Mesenchymal stem cell (in vitro differentiated cells and primary cell): ENCODE measurements around the gene ZNF221.

Experiments
- DNase-seq: peaks from one replicate; pipeline ENCODE4 v3.0.0-alpha.2; 2013
- H2AFZ ChIP-seq: one replicate; pipeline ENCODE4 v1.6.1; 2013; ENCODE audit warnings: low read depth, mild to moderate bottlenecking, control low read depth, inconsistent platforms, low read length, moderate library complexity
- H2AK5ac ChIP-seq: 2 replicates; pipeline ENCODE4 v1.6.1; 2013; ENCODE audit warnings: low read length, moderate library complexity, mild to moderate bottlenecking, inconsistent platforms; ENCODE audit not compliant: severe bottlenecking
- H2BK120ac ChIP-seq: one replicate; pipeline ENCODE4 v1.6.1; 2013; ENCODE audit warnings: low read depth, mild to moderate bottlenecking, inconsistent platforms, low read length, moderate library complexity
- H2BK12ac ChIP-seq, 2 experiments: one replicate each; pipeline ENCODE4 v1.6.1; 2013; ENCODE audit warnings: inconsistent platforms in 2 of 2, low read length in 2 of 2, mild to moderate bottlenecking in 2 of 2, moderate library complexity in 2 of 2, control low read depth in 1 of 2
- H2BK15ac ChIP-seq: one replicate; pipeline ENCODE4 v1.6.1; 2013; ENCODE audit warnings: mild to moderate bottlenecking, low read depth, inconsistent platforms; ENCODE audit not compliant: poor library complexity, severe bottlenecking
- H2BK5ac ChIP-seq: 2 replicates; pipeline ENCODE4 v1.6.1; 2013; ENCODE audit warnings: low read depth, mild to moderate bottlenecking, low read length, control low read depth, inconsistent platforms; ENCODE audit not compliant: poor library complexity, severe bottlenecking
- H3K14ac ChIP-seq, 2 experiments: one replicate each; pipeline ENCODE4 v1.6.1; 2013; ENCODE audit warnings: inconsistent platforms in 2 of 2, low read length in 2 of 2, control low read depth in 1 of 2, mild to moderate bottlenecking in 1 of 2, moderate library complexity in 1 of 2
- H3K18ac ChIP-seq, 2 experiments: one replicate each; pipeline ENCODE4 v1.6.1; 2013; ENCODE audit warnings: inconsistent platforms in 2 of 2, low read length in 2 of 2, control low read depth in 1 of 2, low read depth in 1 of 2, mild to moderate bottlenecking in 1 of 2
- H3K23ac ChIP-seq, 2 experiments: one replicate each; pipeline ENCODE4 v1.6.1; 2013; ENCODE audit warnings: inconsistent platforms in 2 of 2, low read length in 2 of 2, mild to moderate bottlenecking in 2 of 2, moderate library complexity in 2 of 2, control low read depth in 1 of 2
- H3K27ac ChIP-seq: 2 replicates; pipeline ENCODE4 v1.5.1; 2013; ENCODE audit warnings: mild to moderate bottlenecking, moderate library complexity, low read length, control low read depth, inconsistent platforms; ENCODE audit not compliant: poor library complexity, severe bottlenecking
- H3K27me3 ChIP-seq, 2 experiments: 2 replicates each; pipeline versions ENCODE4 v1.6.1 to v1.7.0; 2013; ENCODE audit warnings: low read length in 2 of 2, mild to moderate bottlenecking in 2 of 2, moderate library complexity in 2 of 2, control low read depth in 1 of 2, inconsistent platforms in 1 of 2; ENCODE audit not compliant: control insufficient read depth in 1 of 2, insufficient read depth in 1 of 2
- H3K36me3 ChIP-seq, 2 experiments: 2 replicates each; pipeline versions ENCODE4 v1.6.1 to v1.7.0; 2013; ENCODE audit warnings: low read length in 2 of 2, control low read depth in 1 of 2, inconsistent platforms in 1 of 2, low read depth in 1 of 2, mild to moderate bottlenecking in 1 of 2; ENCODE audit not compliant: insufficient read depth in 2 of 2, control insufficient read depth in 1 of 2
- H3K4ac ChIP-seq, 2 experiments: one replicate each; pipeline ENCODE4 v1.6.1; 2013; ENCODE audit warnings: inconsistent platforms in 2 of 2, low read length in 2 of 2, mild to moderate bottlenecking in 2 of 2, moderate library complexity in 2 of 2, control low read depth in 1 of 2, low read depth in 1 of 2
- H3K4me1 ChIP-seq: 2 replicates; pipeline ENCODE4 v1.6.1; 2013; ENCODE audit warnings: low read depth, low read length, control low read depth; ENCODE audit not compliant: control insufficient read depth, insufficient read depth
- H3K4me2 ChIP-seq: 2 replicates; pipeline ENCODE4 v1.6.1; 2013; ENCODE audit warnings: low read length, mild to moderate bottlenecking, inconsistent platforms; ENCODE audit not compliant: poor library complexity, severe bottlenecking
- H3K4me3 ChIP-seq, 2 experiments: 2 replicates each; pipeline versions ENCODE4 v1.5.1 to v1.7.0; 2013; ENCODE audit warnings: low read length in 2 of 2, mild to moderate bottlenecking in 2 of 2, control low read depth in 1 of 2, low read depth in 1 of 2; ENCODE audit not compliant: insufficient read depth in 1 of 2
- H3K79me1 ChIP-seq: replicated peaks from 2 replicates; pipeline ENCODE4 v1.6.1; 2013; ENCODE audit warnings: mild to moderate bottlenecking, control low read depth, low read length, inconsistent platforms; ENCODE audit not compliant: poor library complexity, severe bottlenecking
- H3K9ac ChIP-seq: 2 replicates; pipeline ENCODE4 v1.7.0; 2013; ENCODE audit warnings: mild to moderate bottlenecking, low read length, moderate library complexity
- H3K9me3 ChIP-seq: 2 replicates; pipeline ENCODE4 v1.7.0; 2013; ENCODE audit warnings: mild to moderate bottlenecking, low read length; ENCODE audit not compliant: control insufficient read depth
- H4K8ac ChIP-seq: one replicate; pipeline ENCODE4 v1.6.1; 2013; ENCODE audit warnings: inconsistent platforms, mild to moderate bottlenecking, low read length, moderate library complexity
- H4K91ac ChIP-seq: one replicate; pipeline ENCODE4 v1.6.1; 2013; ENCODE audit warnings: mild to moderate bottlenecking, low read length, inconsistent platforms
- WGBS: methylation state at CpG from one replicate; pipeline ENCODE4 v1.1.7; 2013; ENCODE audit warnings: mixed read lengths; 5-methylcytosine and 5-hydroxymethylcytosine counted together

The ZNF221 gene

GRCh38 chr19:43913383-43913782 is 37.6 kb upstream of the ZNF221 start:
- H2BK12ac ChIP-seq: no peak overlapping the region
- H4K8ac ChIP-seq: no peak overlapping the region
- no peak overlapping the region for H3K9ac ChIP-seq
- no peak overlapping the region for H2AFZ ChIP-seq
- no peak overlapping the region for H3K14ac ChIP-seq
- H2BK5ac ChIP-seq: no peak overlapping the region
- H3K79me1 ChIP-seq: no peaks in the 10 kb centered on the region
- H3K18ac ChIP-seq: no peak overlapping the region
- no peaks in the 10 kb centered on the region for H3K27me3 ChIP-seq
- no peak overlapping the region for H3K4ac ChIP-seq
- 96% methylated on average over 7 of the region's 7 CpGs for whole genome bisulfite sequencing
- H2AK5ac ChIP-seq: no peak overlapping the region
- no peak overlapping the region for H3K27ac ChIP-seq
- H2BK15ac ChIP-seq: no peak overlapping the region
- no peaks in the 10 kb centered on the region for H3K4me1 ChIP-seq
- no peak overlapping the region for H2BK120ac ChIP-seq
- H4K91ac ChIP-seq: no peak overlapping the region
- no peak overlapping the region for H3K23ac ChIP-seq
- DNase-seq: no peak
- H3K9me3 ChIP-seq: peaks cover 99% of the 10 kb centered on the region
- peak overlapping the region in 1 of 2 experiments; percentile 63 for H3K4me3 ChIP-seq
- H3K36me3 ChIP-seq: peaks cover 33 to 63% of the 10 kb centered on the region in 2 experiments
- H3K4me2 ChIP-seq: no peak overlapping the region

DNA sequence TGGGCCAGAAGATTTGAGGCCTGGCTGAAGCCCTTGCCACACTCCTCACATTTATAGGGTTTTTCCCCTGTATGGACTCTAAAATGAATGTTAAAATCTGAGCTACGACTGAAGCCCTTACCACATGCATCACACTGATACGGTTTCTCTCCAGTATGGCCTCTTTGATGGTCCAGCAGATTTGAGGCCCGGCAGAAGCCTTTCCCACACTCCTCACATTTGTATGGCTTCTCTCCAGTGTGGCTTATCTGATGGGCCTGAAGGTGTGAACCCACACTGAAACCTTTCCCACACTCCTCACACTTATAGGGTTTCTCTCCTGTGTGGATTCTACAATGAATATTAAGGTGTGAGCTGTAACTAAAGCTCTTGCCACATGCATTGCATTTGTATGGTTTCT is 37.0 kb upstream of the ZNF221 start:
- DNase-seq: no peak
- Histone ChIP-seq H3K4me1 (no peaks in the 10 kb centered on the region), H3K79me1 (no peaks in the 10 kb centered on the region), H2AK5ac (no peak overlapping the region), H3K4me3 (peak overlapping the region in 1 of 2 experiments; percentile 63), H2AFZ (no peak overlapping the region), H2BK12ac (no peak overlapping the region), H3K14ac (no peak overlapping the region), H3K23ac (no peak overlapping the region), H3K9ac (no peak overlapping the region), H3K4me2 (no peak overlapping the region), H3K27ac (no peak overlapping the region), H3K18ac (no peak overlapping the region), H3K27me3 (no peaks in the 10 kb centered on the region), H3K36me3 (peaks cover 37 to 70% of the 10 kb centered on the region in 2 experiments), H2BK120ac (no peak overlapping the region), H3K4ac (no peak overlapping the region), H3K9me3 (peaks cover 99% of the 10 kb centered on the region), H2BK15ac (no peak overlapping the region), H4K8ac (no peak overlapping the region), H4K91ac (no peak overlapping the region), H2BK5ac (no peak overlapping the region)
- 99% methylated on average over 3 of the region's 3 CpGs for WGBS

- no peak overlapping the region for H3K4me3 ChIP-seq
- H4K8ac ChIP-seq: no peak overlapping the region
- H2BK120ac ChIP-seq: no peak overlapping the region
- H4K91ac ChIP-seq: no peak overlapping the region
- H3K36me3 ChIP-seq: peaks cover 37 to 98% of the 10 kb centered on the region in 2 experiments
- no peak overlapping the region for H2BK5ac ChIP-seq
- H2AFZ ChIP-seq: no peak overlapping the region
- no peak overlapping the region for H3K9ac ChIP-seq
- H3K23ac ChIP-seq: no peak overlapping the region
- H3K4ac ChIP-seq: no peak overlapping the region
- no peaks in the 10 kb centered on the region for H3K27me3 ChIP-seq
- H2BK15ac ChIP-seq: no peak overlapping the region
- no peak overlapping the region for H3K27ac ChIP-seq
- peaks cover 64% of the 10 kb centered on the region for H3K9me3 ChIP-seq
- no peak overlapping the region for H2BK12ac ChIP-seq
- H2AK5ac ChIP-seq: no peak overlapping the region
- no peaks in the 10 kb centered on the region for H3K4me1 ChIP-seq
- peaks cover 8% of the 10 kb centered on the region for H3K79me1 ChIP-seq
- DNase-seq: no peak
- no peak overlapping the region for H3K18ac ChIP-seq
- H3K4me2 ChIP-seq: no peak overlapping the region
- H3K14ac ChIP-seq: no peak overlapping the region
These were observed 27.2 kb upstream of the ZNF221 start for GRCh38 chr19:43923875-43924274.

- no peak overlapping the region for H3K23ac ChIP-seq
- H3K27ac ChIP-seq: no peak overlapping the region
- no peak overlapping the region for H4K91ac ChIP-seq
- H3K9ac ChIP-seq: no peak overlapping the region
- H3K4me2 ChIP-seq: no peak overlapping the region
- H4K8ac ChIP-seq: no peak overlapping the region
- H2BK12ac ChIP-seq: no peak overlapping the region
- H3K4ac ChIP-seq: no peak overlapping the region
- no peak overlapping the region for H3K18ac ChIP-seq
- H3K4me3 ChIP-seq: no peak overlapping the region
- H3K79me1 ChIP-seq: peaks cover 28% of the 10 kb centered on the region
- 100% methylated on average over 5 of the region's 5 CpGs for WGBS
- H2AK5ac ChIP-seq: no peak overlapping the region
- H3K4me1 ChIP-seq: no peaks in the 10 kb centered on the region
- H2AFZ ChIP-seq: no peak overlapping the region
- no peak overlapping the region for H2BK15ac ChIP-seq
- H3K9me3 ChIP-seq: peaks cover 31% of the 10 kb centered on the region
- H3K36me3 ChIP-seq: peaks cover 45 to 88% of the 10 kb centered on the region in 2 experiments
- no peak overlapping the region for H2BK5ac ChIP-seq
- no peak overlapping the region for H3K14ac ChIP-seq
- no peaks in the 10 kb centered on the region for H3K27me3 ChIP-seq
- no peak for DNase-seq
- H2BK120ac ChIP-seq: no peak overlapping the region
These were observed 22.2 kb upstream of the ZNF221 start for GRCh38 chr19:43928820-43929219.
